ENCODE results near the gene MARF1. TPM values are rescaled to one million over a fixed set of nuclear protein-coding genes. Genes with fewer than 3 reads are reported as not detected.
A peak's percentile ranks its signal among the peaks of the same experiment; 100 is the strongest.
"Not testable (repeated sequence)": the region's sequence is repeated elsewhere in the genome, so short reads cannot be mapped to it uniquely, and the experiment has no call there.

MARF1 gene
- polyA plus RNA-seq, 1 experiment = 25.2 TPM

DNA sequence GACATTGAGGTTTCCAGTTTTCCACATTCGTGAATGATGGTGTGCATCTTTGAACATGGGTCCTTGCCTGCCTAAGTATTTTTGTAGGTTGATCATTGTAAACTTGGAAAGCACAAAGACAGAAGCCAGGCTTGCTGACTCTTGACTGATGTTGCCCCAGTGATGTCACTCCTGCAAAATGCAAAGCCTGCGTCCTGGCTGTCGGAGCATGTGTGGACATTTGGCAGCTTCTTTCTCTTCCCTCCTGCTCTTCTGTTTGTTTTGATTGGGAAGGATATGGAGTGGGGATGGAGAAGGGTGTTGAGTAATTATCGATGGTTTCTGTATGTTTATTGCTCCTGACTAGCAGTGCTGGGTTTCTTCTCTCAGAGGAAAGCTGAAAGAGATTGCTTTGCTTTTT, 10.3 kb upstream of the MARF1 start:
- Histone ChIP-seq H3K36me3 (ENCODE audit: control insufficient read depth, insufficient read depth, low read length) (no peaks in the 10 kb centered on the region; the same call in 1 of the 2 replicates), H3K4me3 (ENCODE audit: low read depth, low read length) (no peak overlapping the region), H3K27me3 (ENCODE audit: control insufficient read depth, insufficient read depth, low read length) (no peaks in the 10 kb centered on the region)
- peak; percentile 52 for DNase-seq (ENCODE audit: low read depth)
- TF ChIP-seq, protein P1, sequence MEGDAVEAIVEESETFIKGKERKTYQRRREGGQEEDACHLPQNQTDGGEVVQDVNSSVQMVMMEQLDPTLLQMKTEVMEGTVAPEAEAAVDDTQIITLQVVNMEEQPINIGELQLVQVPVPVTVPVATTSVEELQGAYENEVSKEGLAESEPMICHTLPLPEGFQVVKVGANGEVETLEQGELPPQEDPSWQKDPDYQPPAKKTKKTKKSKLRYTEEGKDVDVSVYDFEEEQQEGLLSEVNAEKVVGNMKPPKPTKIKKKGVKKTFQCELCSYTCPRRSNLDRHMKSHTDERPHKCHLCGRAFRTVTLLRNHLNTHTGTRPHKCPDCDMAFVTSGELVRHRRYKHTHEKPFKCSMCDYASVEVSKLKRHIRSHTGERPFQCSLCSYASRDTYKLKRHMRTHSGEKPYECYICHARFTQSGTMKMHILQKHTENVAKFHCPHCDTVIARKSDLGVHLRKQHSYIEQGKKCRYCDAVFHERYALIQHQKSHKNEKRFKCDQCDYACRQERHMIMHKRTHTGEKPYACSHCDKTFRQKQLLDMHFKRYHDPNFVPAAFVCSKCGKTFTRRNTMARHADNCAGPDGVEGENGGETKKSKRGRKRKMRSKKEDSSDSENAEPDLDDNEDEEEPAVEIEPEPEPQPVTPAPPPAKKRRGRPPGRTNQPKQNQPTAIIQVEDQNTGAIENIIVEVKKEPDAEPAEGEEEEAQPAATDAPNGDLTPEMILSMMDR (IDR thresholded peaks at IDR 0.05; ENCODE audit: insufficient read depth, low read depth, low read length) = no peak
- ChIA-PET POLR2A (interaction anchor here (0.5 kb wide), 1 partner anchor 669 kb away, joined by 7 read pairs; no protein-coding TSS in a partner anchor), CTCF (interaction anchor here (0.6 to 2.7 kb wide), 4 partner anchors 10 to 51 kb away, joined by 3 to 8 read pairs (median 3); partner anchors contain the start of gene MARF1)

DNA sequence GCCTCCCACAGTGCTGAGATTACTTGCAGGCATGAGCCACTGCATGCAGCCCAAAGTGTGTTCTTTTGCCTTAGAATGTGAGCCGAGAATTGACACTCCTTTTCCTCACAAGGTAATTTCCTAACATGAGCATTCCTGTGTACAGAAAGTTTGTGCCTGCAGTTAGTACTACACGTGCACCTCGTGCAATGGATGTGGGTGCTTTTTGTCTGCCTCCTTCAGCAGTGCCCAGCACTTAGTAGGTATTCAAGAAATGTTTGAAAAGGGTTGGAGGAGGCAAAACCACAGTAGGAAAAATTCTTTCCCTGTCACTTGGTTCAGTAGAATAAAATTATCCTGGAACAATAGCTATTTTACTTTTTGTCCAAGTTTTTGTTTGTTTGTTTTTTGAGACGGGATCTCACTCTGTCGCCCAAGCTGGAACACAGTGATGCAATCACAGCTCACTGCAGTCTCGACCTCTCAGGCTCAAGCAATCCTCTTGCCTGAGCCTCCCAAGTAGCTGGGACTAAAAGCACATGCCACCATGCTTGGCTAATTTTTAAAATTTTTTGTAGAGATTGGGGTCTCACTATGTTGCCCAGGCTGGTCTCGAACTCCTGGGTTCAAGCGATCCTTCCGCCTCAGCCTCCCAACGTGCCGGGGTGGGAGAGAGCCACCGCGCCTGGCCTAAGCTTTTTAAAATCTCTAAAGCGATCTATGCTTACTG, 9.5 kb upstream of the MARF1 start:
- Histone ChIP-seq H3K27me3 (ENCODE audit: control insufficient read depth, insufficient read depth, low read length) (no peaks in the 10 kb centered on the region), H3K36me3 (ENCODE audit: control insufficient read depth, insufficient read depth, low read length) (no peaks in the 10 kb centered on the region; the same call in 1 of the 2 replicates), H3K4me3 (ENCODE audit: low read depth, low read length) (no peak overlapping the region)
- DNase-seq (ENCODE audit: low read depth) = no peak
- ChIA-PET CTCF (interaction anchor here (0.6 to 2.7 kb wide), 4 partner anchors 9 to 52 kb away, joined by 3 to 8 read pairs (median 3); partner anchors contain the start of gene MARF1), POLR2A (no interaction called here)
- TF ChIP-seq, protein P1 (IDR thresholded peaks at IDR 0.05; ENCODE audit: insufficient read depth, low read depth, low read length) = no peak

DNA sequence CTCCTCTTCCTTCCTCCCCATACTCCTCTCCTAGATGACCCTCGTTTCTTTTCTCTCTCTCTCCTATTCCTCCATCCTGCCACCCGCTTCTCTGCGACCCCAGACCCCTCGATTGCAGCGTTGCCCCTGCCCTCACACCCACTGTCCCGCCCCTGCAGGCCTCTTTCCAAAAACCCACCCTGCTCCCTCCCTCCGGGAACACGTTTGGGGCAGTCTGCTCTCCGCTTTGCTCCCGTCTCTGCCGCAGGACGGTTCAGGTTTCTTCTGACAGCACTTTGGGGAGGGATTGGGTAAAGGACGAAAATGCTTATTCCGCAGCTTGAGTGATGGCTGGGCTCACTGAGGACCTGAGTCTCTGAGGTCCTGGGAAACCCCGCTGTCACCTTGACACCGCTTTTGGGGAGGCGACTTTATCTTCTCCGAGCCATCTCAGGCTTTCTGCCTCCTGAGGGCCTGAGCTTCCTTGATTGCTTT, 7.8 kb upstream of the MARF1 start:
- POLR2A ChIA-PET = no interaction called here
- peak overlapping the region; percentile 90 for H3K4me3 ChIP-seq (ENCODE audit: low read depth, low read length)
- TF ChIP-seq, protein P1 (IDR thresholded peaks at IDR 0.05; ENCODE audit: insufficient read depth, low read depth, low read length) = no peak
- H3K36me3 ChIP-seq (ENCODE audit: control insufficient read depth, insufficient read depth, low read length) = no peaks in the 10 kb centered on the region
- no peak for DNase-seq (ENCODE audit: low read depth)
- CTCF ChIA-PET = interaction anchor here (1.3 kb wide), 1 partner anchor 21 kb away, joined by 5 read pairs; no protein-coding TSS in a partner anchor
- no peaks in the 10 kb centered on the region for H3K27me3 ChIP-seq (ENCODE audit: control insufficient read depth, insufficient read depth, low read length)

DNA sequence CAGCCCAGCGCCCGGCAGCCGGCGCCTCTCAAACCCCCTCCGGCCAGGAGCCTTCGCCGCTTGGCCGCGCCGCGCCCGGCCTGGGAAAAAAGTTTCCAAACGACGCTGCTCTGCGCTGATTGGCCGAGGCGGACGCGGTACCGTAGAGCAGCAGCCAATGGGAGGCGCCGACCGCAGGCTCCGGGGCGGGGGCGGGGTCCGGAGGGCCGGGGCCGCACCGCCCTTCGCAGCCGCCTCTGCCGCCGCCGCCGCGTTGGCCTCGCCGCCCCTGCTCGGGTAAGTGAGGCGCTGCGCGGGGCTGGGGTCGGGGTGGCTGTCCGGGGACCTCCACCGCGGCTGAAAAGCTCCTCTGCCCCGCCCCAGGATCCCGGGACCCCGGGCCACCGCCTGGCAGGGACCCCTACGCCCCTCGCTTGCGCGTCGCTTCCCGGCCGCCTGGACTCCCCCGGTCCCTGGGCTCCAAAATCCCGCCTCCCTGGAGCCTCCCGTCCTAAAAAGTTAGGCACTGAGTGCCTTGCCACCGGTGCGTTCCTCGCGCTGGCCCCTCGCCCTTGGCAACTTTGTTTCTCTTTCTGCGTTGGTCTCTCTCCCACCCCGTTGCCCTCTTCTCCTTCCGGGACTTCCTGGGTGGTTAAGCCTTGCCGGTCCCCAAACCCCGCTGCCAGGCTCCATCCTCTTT, 7.2 kb upstream of the MARF1 start, which contains the start of gene NDE1:
Gene NDE1 (plus strand): TSS at position 227 of the 679 bp plus-strand sequence. CDS start 14,534 bp downstream, outside the sequence.
- Histone ChIP-seq H3K4me3 (ENCODE audit: low read depth, low read length) (peak within 1 kb of the TSS; percentile 90), H3K36me3 (ENCODE audit: control insufficient read depth, insufficient read depth, low read length) (no peaks in the 10 kb centered on the region), H3K27me3 (ENCODE audit: control insufficient read depth, insufficient read depth, low read length) (no peaks in the 10 kb centered on the region)
- ChIA-PET POLR2A (no interaction called here), CTCF (interaction anchor here (1.3 kb wide), 1 partner anchor 22 kb away, joined by 5 read pairs; no protein-coding TSS in a partner anchor)
- TF ChIP-seq, protein P1 (IDR thresholded peaks at IDR 0.05; ENCODE audit: insufficient read depth, low read depth, low read length) = no peak
- no peak for DNase-seq (ENCODE audit: low read depth)

DNA sequence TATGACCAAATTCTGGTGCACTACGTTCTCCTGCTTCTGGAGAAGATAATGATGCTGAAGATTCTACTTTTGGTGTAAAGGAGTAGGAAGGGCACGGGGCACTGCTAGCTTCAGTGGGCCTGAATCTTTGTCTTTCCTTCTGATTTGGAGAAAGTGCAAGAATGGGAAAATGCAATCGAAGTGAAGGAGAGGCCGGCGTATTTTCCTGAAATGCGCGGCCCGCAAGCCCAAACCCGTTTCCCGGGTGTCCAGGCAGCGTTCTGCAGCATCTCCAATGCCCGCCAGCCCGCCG, 6.7 kb upstream of the MARF1 start:
- no peak for DNase-seq (ENCODE audit: low read depth)
- H3K4me3 ChIP-seq (ENCODE audit: low read depth, low read length) = peak overlapping the region; percentile 37
- ChIA-PET CTCF (no interaction called here), POLR2A (no interaction called here)
- TF ChIP-seq, protein P1 (IDR thresholded peaks at IDR 0.05; ENCODE audit: insufficient read depth, low read depth, low read length) = no peak
- H3K27me3 ChIP-seq (ENCODE audit: control insufficient read depth, insufficient read depth, low read length) = no peaks in the 10 kb centered on the region
- H3K36me3 ChIP-seq (ENCODE audit: control insufficient read depth, insufficient read depth, low read length) = no peaks in the 10 kb centered on the region

DNA sequence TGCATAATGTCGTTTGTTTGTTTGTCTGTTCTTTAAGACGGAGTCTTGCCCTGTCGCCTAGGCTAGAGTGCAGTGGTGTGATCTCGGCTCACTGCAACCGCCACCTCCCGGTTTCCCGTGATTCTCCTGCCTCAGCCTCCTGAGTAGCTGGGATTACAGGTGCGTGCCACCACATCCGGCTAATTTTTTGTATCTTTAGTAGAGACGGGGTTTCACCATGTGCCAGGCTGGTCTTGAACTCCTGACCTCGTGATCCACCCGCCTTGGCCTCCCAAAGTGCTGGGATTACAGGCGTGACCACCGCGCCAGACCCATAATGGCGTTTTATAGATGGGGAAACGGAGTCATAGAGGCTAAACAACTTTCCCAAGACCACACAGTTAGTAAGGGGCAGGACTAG, 6.4 kb upstream of the MARF1 start:
- DNase-seq (ENCODE audit: low read depth); H3K4me3 ChIP-seq (ENCODE audit: low read depth, low read length); H3K36me3 ChIP-seq (ENCODE audit: control insufficient read depth, insufficient read depth, low read length); CTCF ChIA-PET; H3K27me3 ChIP-seq (ENCODE audit: control insufficient read depth, insufficient read depth, low read length); POLR2A ChIA-PET: not testable (repeated sequence)

All from BJ (cell line).